CD4-positive, alpha-beta T cell treated with Interleukin-15 for 1 hour (primary cell): ENCODE measurements around the gene SLFN12.
A peak's percentile ranks its signal among the peaks of the same experiment; 100 is the strongest.
"Not testable (repeated sequence)": the region's sequence is repeated elsewhere in the genome, so short reads cannot be mapped to it uniquely, and the experiment has no call there.

Experiments
- DNase-seq: peaks from one replicate; pipeline ENCODE4 v3.0.0-alpha.2; 2020

Gene SLFN12

DNA sequence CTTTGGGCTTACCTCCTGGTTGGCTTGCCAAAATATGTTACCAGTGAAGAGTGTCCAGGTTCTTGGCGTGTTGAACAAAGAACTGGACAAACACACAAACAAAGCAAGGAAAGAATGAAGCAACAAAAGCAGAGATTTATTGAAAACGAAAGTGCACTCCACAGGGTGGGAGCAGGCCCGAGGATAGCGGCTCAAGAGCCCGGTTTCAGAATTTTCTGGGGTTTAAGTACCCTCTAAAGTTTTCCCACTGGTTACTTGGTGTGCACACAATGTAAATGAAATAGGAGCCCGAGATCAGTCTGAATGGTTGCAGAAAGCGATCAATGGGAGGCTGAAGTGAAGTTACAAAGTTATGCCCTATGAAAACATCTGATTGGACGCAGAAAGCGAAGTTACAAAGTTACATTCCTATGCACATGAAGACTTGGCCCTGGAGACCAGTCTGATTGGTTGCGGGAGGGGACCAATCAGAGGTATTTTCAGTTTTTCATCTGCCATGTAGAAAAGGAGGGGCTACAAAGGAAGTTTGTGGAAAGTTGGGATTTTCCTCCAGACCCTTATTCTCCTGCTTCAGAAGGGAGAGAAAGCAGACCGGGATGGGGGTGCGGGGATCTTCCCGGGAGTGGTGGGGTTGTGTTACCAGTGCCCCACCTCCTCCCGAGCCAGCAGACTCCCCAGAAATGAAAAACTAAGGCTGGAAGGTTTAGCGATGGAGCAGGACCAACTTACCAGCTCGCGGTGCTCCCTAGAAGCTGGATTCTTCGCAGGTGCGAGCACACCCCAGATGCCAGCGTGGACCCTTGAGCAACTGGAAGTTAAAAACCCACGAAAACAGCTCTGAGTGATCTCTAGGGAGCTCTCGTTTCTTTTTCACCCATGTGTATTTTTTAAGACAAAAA lies at the start of gene SLFN12:
TSS of gene SLFN12 (minus strand) at position 325 of the 899 bp plus-strand sequence. CDS start 9,472 bp downstream, outside the sequence.
- peak; percentile 72 for DNase-seq

GRCh38 chr17:35479271-35479670 lies 47.0 kb upstream of the SLFN12 start:
- DNase-seq = no peak

DNA sequence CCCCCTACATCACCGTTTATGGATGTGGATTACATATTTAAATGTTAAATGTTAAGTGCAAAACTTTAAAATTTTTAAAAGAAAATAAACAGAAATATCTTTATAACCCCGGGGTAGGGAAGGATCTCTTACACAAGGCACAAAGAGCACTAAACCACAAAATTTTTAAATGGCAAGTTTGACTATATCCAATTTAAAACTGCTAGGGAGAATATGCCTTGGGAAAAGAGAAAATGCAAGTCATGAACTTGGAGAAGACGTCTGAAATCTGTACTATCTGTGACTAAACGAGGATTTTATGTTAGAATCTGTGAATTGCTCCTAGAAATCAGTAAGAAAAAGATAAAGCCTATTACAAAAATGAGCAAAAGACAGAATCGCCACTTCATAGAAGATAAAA lies 44.9 kb upstream of the SLFN12 start:
- DNase-seq = no peak

GRCh38 chr17:35476283-35476820 lies 44.1 kb upstream of the SLFN12 start:
- no peak for DNase-seq

DNA sequence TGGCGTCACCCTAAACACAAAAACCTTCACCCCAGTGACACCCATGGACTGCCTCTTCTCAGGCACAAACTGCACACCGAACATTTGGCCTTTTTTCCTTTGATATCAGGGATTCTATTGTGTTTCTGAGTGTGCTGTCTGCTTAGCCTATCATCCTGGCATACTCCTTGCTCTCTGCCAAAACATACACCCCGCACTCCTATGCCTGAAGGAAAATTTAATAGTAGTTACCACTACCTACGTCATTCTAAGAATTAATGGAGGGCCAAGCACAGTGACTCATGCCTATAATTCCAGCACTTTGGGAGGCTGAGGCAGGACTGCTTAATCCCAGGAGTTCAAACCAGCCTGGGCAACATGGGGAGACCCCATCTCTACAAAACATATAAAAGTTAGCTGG lies 36.2 kb upstream of the SLFN12 start:
- no peak for DNase-seq

GRCh38 chr17:35467824-35468223 lies 35.5 kb upstream of the SLFN12 start:
- DNase-seq = peak; percentile 44

- DNase-seq = peak; percentile 86
Measured at GRCh38 chr17:35460354-35460851, 28.1 kb upstream of the SLFN12 start.

GRCh38 chr17:35454035-35454434 lies 21.7 kb upstream of the SLFN12 start:
- not testable (repeated sequence) for DNase-seq

- no peak for DNase-seq
Measured at GRCh38 chr17:35453171-35453570, 20.9 kb upstream of the SLFN12 start.

GRCh38 chr17:35449371-35449931 lies 17.2 kb upstream of the SLFN12 start:
- DNase-seq = peak; percentile 58

- DNase-seq = no peak
Measured at GRCh38 chr17:35448899-35449227, 16.6 kb upstream of the SLFN12 start.

DNA sequence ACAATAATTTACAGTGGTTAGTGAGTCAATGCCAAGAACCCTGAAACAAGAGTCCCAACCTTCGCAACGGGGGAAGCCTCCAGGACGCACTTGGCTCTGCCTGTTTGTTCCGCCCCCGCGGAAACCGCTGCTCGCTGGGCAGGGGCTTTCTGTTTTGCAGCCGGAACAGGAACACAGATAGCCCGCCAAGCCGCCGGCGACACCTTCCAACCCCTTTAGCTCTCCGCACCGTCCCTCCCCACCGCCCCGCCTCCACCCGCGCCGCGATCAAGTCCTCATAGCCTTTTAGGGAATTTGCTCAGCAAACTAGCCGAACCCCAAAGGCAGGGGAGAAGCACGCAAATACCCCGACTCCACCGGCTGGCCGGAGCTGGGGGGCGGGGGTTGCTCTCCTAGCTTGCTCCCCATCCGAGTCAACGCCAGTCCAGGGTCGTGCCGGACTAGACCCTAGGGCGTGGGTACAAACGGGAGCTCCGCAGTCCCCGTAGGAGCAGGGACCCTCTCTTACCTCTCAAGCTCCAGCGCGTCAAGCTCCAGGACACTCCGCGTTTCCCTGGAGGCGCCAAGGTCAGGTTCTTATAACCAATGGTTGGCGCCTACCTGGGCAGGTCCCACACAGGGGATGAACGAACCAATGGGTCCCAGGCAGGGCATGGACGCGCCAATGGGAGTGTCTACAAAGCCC lies 16.1 kb upstream of the SLFN12 start, which contains the start of gene SLFN13:
TSS of gene SLFN13 (minus strand) at position 553 of the 685 bp plus-strand sequence. CDS start 3,086 bp downstream, outside the sequence.
- peak; percentile 86 for DNase-seq

DNA sequence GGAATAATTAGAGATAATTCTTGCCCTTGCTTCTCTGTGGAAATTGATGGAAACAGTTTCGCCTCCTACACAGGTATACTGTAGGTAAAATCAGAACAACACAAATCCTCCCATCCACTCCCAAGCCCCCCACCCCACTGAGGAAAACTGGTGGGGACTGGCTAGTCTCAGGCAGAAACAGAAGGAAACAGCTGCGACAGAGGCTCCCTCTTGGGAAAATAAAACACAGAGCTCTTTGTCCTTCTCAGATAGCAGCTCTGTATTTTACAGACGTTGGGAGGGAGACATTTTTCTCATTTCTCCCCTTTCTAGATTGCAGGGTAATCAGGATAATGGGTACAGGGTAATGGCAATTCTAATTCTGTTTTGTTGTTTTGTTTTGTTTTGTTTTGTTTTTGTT lies 15.2 kb upstream of the SLFN12 start:
- no peak for DNase-seq

DNA sequence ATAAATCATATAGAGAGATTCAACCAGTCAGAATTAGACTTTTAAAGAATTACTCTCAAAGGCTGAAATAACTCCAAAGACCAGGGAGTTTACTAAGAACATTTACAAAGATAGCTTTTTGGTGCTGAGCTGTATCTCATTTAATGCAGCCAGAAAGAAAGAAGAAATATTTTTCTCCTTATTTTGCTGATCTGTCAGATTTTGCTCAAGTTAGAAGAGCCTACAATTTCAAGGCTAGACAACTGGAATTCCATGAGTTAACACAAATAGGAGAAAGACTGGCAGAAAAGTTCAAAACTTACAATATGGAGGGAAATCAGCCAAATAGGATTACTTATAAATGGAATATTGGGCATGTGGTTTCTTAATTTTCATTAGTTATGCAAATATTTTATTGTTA lies 6.1 kb upstream of the SLFN12 start:
- DNase-seq = no peak

GRCh38 chr17:35433075-35433894 lies 985 bp upstream of the SLFN12 start:
- peak; percentile 68 for DNase-seq

DNA sequence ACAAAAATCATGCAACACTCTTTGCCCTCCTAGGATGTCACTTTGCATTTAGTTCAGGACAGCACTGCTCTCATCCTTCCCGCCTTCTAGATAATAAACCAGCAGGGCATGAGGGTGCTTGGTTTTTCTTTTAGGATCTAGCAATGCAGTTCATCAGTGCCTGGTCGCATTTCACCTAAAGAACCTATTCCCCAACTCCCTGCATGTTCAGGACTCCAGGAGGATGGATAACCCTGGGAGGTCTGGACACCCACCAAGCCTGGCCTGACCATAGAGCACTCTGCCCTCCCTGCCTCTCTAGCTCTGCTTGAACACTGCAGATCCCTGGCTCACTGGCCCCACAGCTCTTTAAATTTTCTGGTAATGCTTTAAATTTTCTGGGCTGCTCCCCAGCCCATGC lies 2.6 kb downstream of the SLFN12 start:
- no peak for DNase-seq

- no peak for DNase-seq
Measured at GRCh38 chr17:35428229-35428628, 4.1 kb downstream of the SLFN12 start.

- no peak for DNase-seq
Measured at GRCh38 chr17:35423761-35424160, 8.5 kb downstream of the SLFN12 start.

DNA sequence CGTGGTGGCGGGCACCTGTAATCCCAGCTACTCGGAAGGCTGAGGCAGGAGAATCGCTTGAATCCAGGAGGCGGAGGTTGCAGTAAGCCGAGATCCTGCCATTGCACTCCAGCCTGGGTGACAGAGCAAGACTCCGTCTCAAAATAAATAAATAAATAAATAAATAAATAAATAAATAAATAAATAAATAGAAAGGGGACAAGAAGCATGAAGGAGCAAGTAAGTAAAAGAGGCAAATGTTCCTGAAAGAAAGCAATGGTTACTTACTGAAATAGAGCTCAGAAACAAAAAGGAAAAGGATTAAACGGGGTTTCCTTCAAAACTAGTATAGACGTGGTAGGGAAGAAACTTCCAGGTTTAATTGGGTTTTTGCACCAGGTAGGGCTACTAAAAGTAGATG lies 11.2 kb downstream of the SLFN12 start:
- not testable (repeated sequence) for DNase-seq

- DNase-seq = no peak
Measured at GRCh38 chr17:35416659-35417058, 15.6 kb downstream of the SLFN12 start.

DNA sequence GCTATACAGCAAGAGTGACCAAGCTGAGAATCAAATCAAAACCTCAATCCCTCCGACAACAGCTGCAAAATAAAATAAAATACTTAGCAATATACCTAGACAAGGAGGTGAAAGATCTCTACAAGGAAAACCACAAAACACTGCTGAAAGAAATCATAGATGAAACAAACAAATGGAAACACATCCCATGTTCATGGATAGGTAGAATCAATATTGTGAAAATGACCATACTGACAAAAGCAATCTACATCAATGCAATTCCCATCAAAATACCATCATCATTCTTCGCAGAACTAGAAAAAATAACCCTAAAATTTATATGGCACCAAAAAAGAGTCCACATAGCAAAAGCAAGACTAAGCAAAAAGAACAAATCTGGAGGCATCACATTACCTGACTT lies 17.6 kb downstream of the SLFN12 start:
- not testable (repeated sequence) for DNase-seq

DNA sequence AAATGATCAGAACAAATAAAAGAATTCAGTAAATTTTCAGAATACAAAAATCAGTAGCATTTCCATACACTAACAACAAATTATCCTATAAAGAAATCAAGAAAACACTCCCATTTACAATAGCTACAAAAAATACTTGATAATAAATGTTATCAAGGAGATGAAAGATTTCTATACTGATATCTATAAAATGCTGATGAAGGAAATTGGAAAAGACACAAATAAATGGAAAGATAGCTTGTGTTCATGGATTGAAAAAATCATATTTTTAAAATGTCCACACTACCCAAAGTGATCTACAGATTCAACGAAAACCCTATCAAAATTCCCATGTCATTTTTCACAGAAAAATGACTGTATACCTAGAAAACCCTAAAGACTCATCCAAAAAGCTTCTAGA lies 18.1 kb downstream of the SLFN12 start:
- no peak for DNase-seq
